ENCODE measurements around the gene ARL6IP4.

ARL6IP4 gene

GRCh38 chr12:122982963-122983788 is 2.7 kb downstream of the ARL6IP4 start:
- no peak overlapping the region for H3K4me3 ChIP-seq (ENCODE audit: low read depth, low read length)
- no peak for DNase-seq (ENCODE audit: low read depth)
- no peak for TF ChIP-seq CTCF (conservative IDR thresholded peaks at IDR 0.05; ENCODE audit: low read depth, low read length)

- H3K4me3 ChIP-seq (ENCODE audit: low read depth, low read length), result no peak overlapping the region
- peak; percentile 45 for DNase-seq (ENCODE audit: low read depth)
- no peak for TF ChIP-seq CTCF (conservative IDR thresholded peaks at IDR 0.05; ENCODE audit: low read depth, low read length)
These were observed 3.5 kb downstream of the ARL6IP4 start for GRCh38 chr12:122983789-122984515.

GRCh38 chr12:122984612-122985337 is 4.3 kb downstream of the ARL6IP4 start:
- no peak for TF ChIP-seq CTCF (conservative IDR thresholded peaks at IDR 0.05; ENCODE audit: low read depth, low read length)
- peak overlapping the region; percentile 36 for H3K4me3 ChIP-seq (ENCODE audit: low read depth, low read length)
- DNase-seq (ENCODE audit: low read depth), result no peak

GRCh38 chr12:122985338-122986257 is 5.1 kb downstream of the ARL6IP4 start:
- TF ChIP-seq CTCF (conservative IDR thresholded peaks at IDR 0.05; ENCODE audit: low read depth, low read length), result no peak
- DNase-seq (ENCODE audit: low read depth), result no peak
- no peak overlapping the region for H3K4me3 ChIP-seq (ENCODE audit: low read depth, low read length)

- no peak for TF ChIP-seq CTCF (conservative IDR thresholded peaks at IDR 0.05; ENCODE audit: low read depth, low read length)
- DNase-seq (ENCODE audit: low read depth), result no peak
- H3K4me3 ChIP-seq (ENCODE audit: low read depth, low read length), result no peak overlapping the region
These were observed 5.9 kb downstream of the ARL6IP4 start for GRCh38 chr12:122986258-122986871.

Measured in choroid plexus epithelial cell (primary cell).